ENCODE results near the gene NCEH1. TPM values are rescaled to one million over a fixed set of nuclear protein-coding genes. Genes with fewer than 3 reads are reported as not detected.

The NCEH1 gene
- total RNA-seq, 2 donors from 2014 or later: 6.9 to 10.1 TPM

- no peak for DNase-seq
- H3K27ac ChIP-seq: no peak overlapping the region
- intact Hi-C loops (cut with DNase I): no loop called here
- ATAC-seq: no peak
- H3K36me3 ChIP-seq (replicated peaks in 1 of 2; ENCODE audit: insufficient read depth in 1 of 2, low read depth in 2 of 2): no peaks in the 10 kb centered on the region
- 94 to 97% methylated on average over 2 of the region's 2 CpGs for WGBS, 2 donors
- TF ChIP-seq, protein P1, sequence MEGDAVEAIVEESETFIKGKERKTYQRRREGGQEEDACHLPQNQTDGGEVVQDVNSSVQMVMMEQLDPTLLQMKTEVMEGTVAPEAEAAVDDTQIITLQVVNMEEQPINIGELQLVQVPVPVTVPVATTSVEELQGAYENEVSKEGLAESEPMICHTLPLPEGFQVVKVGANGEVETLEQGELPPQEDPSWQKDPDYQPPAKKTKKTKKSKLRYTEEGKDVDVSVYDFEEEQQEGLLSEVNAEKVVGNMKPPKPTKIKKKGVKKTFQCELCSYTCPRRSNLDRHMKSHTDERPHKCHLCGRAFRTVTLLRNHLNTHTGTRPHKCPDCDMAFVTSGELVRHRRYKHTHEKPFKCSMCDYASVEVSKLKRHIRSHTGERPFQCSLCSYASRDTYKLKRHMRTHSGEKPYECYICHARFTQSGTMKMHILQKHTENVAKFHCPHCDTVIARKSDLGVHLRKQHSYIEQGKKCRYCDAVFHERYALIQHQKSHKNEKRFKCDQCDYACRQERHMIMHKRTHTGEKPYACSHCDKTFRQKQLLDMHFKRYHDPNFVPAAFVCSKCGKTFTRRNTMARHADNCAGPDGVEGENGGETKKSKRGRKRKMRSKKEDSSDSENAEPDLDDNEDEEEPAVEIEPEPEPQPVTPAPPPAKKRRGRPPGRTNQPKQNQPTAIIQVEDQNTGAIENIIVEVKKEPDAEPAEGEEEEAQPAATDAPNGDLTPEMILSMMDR (IDR thresholded peaks at IDR 0.05): no peak
- no peak for TF ChIP-seq POLR2A (IDR thresholded peaks at IDR 0.05)
- H3K9me3 ChIP-seq: no peaks in the 10 kb centered on the region
- no peak overlapping the region for H3K4me3 ChIP-seq
- H3K27me3 ChIP-seq: no peaks in the 10 kb centered on the region
- H3K4me1 ChIP-seq: peaks cover 7% of the 10 kb centered on the region
Observed at GRCh38 chr3:172613845-172614244, 97.0 kb downstream of the NCEH1 start.

DNA sequence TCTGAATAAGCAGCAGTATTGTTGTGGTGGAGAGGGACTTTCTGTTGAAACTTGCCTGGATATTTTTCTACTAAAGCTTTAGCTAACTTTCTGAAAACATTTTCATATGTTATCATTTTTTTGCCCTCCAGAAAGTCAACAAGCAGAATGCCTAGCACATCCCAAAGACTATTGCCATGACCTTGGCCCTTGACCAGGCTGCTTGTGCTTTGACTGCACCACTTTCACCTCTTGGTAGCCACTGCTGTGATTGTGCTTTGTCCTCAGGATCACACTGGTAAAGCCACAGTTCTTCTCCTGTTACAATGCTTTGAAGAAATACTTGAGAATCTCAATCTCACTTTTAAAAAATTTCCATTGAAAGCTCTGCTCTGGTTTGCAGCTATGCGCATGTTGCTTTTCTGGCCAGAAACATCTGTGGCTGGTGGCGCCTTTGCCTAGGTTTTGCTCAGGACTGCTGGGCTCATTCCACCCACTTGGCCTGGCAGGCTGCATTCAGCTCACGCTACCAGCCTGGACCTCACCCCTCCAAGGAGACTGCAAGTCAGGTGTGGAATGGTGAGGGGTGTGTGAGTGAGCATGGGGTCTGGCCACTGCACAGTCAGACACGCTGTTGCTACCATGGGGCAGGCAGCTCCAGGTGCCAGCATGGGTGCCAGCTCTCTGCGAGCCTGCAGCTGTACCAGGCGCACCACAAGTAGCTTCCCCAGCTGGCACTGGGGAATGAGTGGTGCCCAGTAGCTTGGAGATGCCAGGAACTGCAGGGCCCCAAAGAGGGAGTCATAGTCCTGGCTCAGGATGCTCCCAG lies 97.8 kb downstream of the NCEH1 start:
- TF ChIP-seq POLR2A (IDR thresholded peaks at IDR 0.05): no peak
- TF ChIP-seq, protein P1 (IDR thresholded peaks at IDR 0.05): no peak
- no peaks in the 10 kb centered on the region for H3K9me3 ChIP-seq
- DNase-seq: no peak
- 97 to 100% methylated on average over 4 to 6 of the region's 6 CpGs for WGBS, 2 donors
- intact Hi-C loops (cut with DNase I): no loop called here
- H3K27me3 ChIP-seq: no peaks in the 10 kb centered on the region
- no peak for ATAC-seq
- H3K4me3 ChIP-seq: no peak overlapping the region
- no peaks in the 10 kb centered on the region for H3K36me3 ChIP-seq (replicated peaks in 1 of 2; ENCODE audit: insufficient read depth in 1 of 2, low read depth in 2 of 2)
- peaks cover 10% of the 10 kb centered on the region for H3K4me1 ChIP-seq
- H3K27ac ChIP-seq: no peak overlapping the region

DNA sequence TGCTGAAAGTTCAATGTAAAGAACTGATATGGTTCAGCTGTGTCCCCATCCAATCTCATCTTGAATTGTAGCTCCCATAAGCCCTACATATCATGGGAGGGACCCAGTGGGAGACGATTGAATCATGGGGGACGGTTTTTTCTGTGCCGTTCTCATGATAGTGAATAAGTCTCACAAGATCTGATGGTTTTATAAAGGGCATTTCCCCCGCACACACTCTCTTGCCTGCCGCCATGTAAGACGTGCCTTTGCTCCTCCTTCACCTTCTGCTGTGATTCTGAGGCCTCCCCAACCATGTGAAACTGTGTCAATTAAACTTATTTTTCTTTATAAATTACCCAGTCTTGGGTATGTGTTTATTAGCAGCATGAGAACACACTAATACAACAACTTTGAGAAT lies 101.1 kb downstream of the NCEH1 start:
- Histone ChIP-seq H3K36me3 (replicated peaks in 1 of 2; ENCODE audit: insufficient read depth in 1 of 2, low read depth in 2 of 2) (no peaks in the 10 kb centered on the region), H3K4me3 (no peak overlapping the region), H3K27me3 (no peaks in the 10 kb centered on the region), H3K9me3 (no peaks in the 10 kb centered on the region), H3K4me1 (peaks cover 11% of the 10 kb centered on the region), H3K27ac (no peak overlapping the region)
- DNase-seq (no peak), ATAC-seq (no peak)
- TF ChIP-seq POLR2A (IDR thresholded peaks at IDR 0.05): no peak
- TF ChIP-seq, protein P1 (IDR thresholded peaks at IDR 0.05): no peak
- 82 to 87% methylated on average over 6 of the region's 6 CpGs for WGBS, 2 donors
- intact Hi-C loops (cut with DNase I): no loop called here

DNA sequence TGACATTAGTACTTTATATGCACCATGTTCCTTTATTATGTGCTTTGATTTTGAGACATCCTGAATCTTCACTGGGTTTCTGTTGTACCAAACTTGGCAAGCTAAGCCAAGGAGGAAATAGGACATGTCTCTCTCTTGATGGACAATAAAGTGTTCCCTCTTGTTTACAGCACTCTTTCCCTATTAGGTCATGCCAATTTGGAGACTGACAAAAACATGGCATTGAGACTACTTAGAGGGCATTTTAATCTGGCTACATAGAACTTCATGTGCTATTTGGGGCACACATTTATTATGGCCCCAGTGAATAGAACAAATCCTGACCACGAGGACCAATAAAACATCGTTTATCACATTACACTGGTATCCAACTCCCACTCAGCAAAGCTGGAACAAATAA lies 102.3 kb downstream of the NCEH1 start:
- ATAC-seq: no peak
- Histone ChIP-seq H3K9me3 (no peaks in the 10 kb centered on the region), H3K36me3 (replicated peaks in 1 of 2; ENCODE audit: insufficient read depth in 1 of 2, low read depth in 2 of 2) (no peaks in the 10 kb centered on the region), H3K27me3 (no peaks in the 10 kb centered on the region), H3K27ac (peak overlapping the region in 2 of 4 donors; percentile 10 to 25), H3K4me1 (peaks cover 11% of the 10 kb centered on the region), H3K4me3 (no peak overlapping the region)
- intact Hi-C loops (cut with DNase I): no loop called here
- no peak for TF ChIP-seq POLR2A (IDR thresholded peaks at IDR 0.05)
- TF ChIP-seq, protein P1 (IDR thresholded peaks at IDR 0.05): no peak
- WGBS, 2 donors: 66% methylated on average over 2 of the region's 2 CpGs
- DNase-seq: no peak
